ENCODE measurements around the gene RUVBL1.

The RUVBL1 gene

GRCh38 chr3:128066114-128066513 lies 57.5 kb downstream of the RUVBL1 start:
- no peak for DNase-seq

DNA sequence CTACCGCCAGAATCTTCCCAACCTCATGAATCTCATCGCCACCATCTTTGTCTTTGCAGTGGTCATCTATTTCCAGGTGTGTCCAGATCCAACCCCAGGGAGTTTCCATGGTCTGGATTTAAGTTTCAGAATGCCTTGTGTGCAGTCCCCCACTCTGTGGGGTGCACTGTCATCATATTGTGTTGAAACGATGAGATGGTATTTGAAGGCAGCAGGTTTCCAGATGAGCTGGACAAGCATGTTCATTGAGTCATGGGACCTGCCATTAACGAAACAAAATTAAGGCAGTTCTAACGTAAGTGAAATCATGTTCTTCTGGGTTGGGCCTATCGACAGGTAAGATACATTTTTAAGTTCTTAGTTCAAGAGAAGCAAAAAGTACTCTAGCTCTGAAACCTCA lies 58.6 kb downstream of the RUVBL1 start:
- no peak for DNase-seq

- DNase-seq = no peak
Observed at GRCh38 chr3:128063865-128064264, 59.7 kb downstream of the RUVBL1 start.

- DNase-seq = no peak
Observed at GRCh38 chr3:128062033-128062745, 61.4 kb downstream of the RUVBL1 start.

DNA sequence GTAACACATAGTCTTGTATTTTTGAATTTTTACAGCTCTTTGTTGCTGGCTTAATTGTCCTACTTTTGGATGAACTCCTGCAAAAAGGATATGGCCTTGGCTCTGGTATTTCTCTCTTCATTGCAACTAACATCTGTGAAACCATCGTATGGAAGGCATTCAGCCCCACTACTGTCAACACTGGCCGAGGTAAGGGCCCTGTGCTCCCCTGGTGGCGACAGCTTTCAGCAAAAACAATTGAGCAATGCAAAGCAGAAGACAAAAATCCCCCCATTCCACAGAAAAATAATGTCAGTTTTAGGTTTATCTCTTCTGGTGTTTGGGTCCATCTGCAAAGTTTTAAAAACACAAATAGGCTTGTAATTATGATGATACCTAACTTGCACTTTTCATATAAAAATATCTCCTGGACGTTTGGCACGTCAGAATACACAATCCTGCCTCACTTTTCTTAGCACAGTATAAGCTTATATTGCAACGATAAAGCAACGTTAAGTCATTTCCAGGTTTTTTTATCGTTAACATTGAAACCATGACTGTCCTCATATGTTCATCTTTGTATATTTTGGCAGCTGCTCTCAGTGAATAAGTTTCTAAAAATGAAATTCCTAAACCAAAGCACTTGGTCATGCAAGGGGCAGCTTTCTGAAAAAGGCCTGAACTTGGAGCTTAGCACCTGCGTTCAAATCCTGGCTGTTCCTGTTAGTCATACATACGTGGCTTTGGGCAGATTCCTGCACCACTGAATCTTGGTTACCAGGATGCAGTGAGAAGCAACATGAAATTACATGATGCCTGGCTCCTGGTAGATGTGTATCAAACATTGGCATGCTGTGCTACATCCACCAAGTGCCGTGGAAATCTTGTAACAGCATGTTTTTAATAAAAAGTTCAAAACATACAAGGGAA lies 62.9 kb downstream of the RUVBL1 start:
- no peak for DNase-seq

- no peak for DNase-seq
Observed at GRCh38 chr3:128056258-128056657, 67.4 kb downstream of the RUVBL1 start.

GRCh38 chr3:128054367-128054766 lies 69.2 kb downstream of the RUVBL1 start:
- DNase-seq = no peak

- DNase-seq = no peak
Observed at GRCh38 chr3:128053614-128054013, 70.0 kb downstream of the RUVBL1 start.

DNA sequence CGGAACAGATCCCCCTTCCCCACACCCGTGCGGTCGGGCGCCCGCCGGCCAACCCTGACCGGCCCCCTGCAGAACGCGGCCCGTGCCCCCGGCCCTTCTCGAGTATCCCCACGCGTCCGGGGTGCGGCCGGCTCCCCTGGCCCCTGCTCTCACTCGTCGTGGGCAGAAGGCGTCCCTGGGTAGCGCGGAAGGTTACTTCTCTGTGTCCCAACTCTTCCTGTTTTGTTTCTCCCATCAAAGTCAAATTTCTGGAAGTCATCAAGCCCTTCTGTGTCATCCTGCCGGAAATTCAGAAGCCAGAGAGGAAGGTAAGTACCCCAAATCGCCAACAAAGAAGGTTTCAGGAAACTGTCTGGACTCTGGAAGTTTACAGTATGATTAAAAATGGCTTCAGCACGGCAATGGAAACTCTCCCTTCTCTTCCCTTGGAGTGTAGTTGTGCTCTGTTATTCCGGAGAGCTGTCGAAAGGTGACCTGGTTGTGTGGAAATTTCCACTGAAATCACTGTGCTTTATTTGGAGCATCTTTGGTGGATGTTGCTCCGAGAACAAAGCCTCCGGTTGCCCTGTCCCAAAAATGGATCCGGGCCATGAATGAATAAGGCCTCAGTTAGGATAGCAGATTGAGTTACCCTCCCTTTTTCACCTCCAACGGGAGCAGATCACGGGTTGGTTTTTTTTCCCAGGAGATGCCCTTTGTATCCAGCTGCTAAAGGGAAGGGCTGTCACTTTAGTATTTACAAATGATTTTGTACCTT lies 70.8 kb downstream of the RUVBL1 start:
- no peak for DNase-seq

- peak; percentile 96 for DNase-seq
Observed at GRCh38 chr3:128051837-128052594, 71.6 kb downstream of the RUVBL1 start, which contains the start of gene SEC61A1. Gene SEC61A1, plus strand, starts transcription at chr3:128052437. Its CDS starts 116 bp downstream, at chr3:128052553.

DNA sequence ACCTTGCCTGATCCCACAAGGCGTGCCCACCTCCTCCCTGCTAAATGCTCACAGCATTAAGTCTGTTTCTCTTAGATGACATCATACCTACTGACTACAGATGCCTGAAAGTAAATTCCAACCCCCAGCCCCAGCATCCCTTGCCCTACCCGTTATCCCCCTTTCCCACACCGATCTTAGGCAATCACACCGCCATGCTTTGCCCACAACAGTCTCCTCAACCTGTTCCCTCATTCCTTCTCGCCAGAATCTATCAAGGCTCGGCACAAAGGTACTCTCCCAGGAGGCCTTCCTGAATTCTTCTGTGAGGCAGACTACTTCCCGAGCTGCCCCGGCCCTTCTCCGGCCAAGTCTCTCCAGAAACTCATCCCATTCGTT lies 72.2 kb downstream of the RUVBL1 start:
- DNase-seq = no peak

- DNase-seq = no peak
Observed at GRCh38 chr3:128050597-128050996, 73.0 kb downstream of the RUVBL1 start.

DNA sequence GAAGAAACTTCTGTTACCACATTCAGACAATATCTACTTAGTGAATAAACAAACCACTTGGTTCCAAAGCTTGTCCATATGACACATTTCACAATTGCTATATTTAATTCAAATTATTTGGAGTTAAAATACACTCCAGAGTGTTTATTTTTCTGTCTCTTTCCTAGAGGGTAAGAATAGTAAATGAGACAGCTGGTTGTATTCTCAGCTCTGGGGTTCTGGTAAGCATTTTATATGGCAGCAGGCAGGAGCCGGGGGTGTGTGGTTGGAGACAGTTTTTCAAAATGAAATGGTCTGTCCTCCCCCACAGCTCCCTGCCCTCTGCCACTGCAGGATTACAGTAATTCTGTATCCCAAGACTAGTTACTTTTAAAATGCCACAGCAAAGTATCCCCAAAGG lies 82.3 kb downstream of the RUVBL1 start:
- DNase-seq = no peak

DNA sequence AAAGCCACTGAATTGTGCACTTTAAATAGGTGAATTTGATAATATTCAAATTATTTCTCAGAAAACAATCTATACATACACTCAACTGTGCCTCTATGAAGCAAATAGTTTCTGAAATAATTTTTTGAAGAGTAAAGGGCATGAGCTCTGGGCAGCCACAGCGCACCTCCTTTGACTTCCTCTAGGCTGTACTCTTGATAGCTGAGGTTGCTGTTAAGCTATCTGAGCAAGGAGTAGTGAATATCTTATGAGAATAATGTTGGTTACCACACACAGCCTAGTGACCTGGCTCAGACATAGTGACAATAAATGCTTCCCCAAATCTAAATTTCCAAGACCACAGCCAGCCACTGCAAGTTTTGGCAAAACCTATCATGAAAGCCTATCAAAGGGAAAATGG lies 83.0 kb downstream of the RUVBL1 start:
- no peak for DNase-seq

- DNase-seq = no peak
Observed at GRCh38 chr3:128040041-128040440, 83.6 kb downstream of the RUVBL1 start.

GRCh38 chr3:128036119-128036518 lies 87.5 kb downstream of the RUVBL1 start:
- no peak for DNase-seq

DNA sequence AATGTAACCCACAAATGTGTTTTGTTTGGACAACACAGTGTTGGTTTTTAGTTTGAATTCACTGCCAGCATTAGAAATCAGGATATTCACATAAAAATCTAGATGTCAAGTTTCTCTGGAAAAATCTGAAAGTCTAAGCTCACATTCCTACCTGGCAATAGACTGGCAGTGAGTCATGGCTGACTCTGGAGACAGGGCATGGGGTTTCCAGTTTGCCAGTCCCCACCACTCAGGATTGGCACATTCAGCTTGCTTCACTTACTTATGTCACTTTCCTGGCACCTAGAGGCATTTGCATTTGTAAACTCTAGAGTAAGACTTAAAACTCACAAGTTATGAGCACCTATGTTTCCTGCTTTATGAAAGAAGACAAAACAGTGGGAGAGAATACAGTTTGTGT lies 90.5 kb downstream of the RUVBL1 start:
- DNase-seq = no peak

Measured in CD4-positive, alpha-beta T cell treated with Interleukin-6 for 4 hours (primary cell).